ENCODE data around the gene HECW1. TPM values are rescaled to one million over a fixed set of nuclear protein-coding genes. Genes with fewer than 3 reads are reported as not detected.

Gene HECW1
- polyA plus RNA-seq, 6 donors from 2014 or later: not detected

DNA sequence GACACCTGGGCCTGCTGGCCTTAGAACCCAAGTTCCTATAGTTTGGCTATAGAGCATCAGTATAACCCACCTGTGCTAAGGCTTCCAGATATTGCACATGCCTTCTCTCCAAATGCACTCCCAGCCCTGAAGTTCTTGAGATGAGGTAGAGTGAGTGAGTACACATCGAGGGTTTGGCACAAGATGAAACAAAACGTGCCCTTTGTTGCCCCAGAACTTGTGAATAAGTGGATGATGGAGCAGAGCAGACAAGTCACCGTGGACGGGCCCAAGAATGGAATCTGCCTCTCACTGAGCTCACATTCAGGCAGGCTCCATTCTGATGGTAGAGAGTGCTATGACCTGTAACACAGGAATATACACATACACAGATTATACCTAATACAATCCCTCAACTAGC lies 397.5 kb downstream of the HECW1 start:
- DNase-seq: no peak
- H3K27ac Mint-ChIP-seq: no peak overlapping the region
- H3K27me3 Mint-ChIP-seq: peaks cover 20 to 35% (median 35%) of the 10 kb centered on the region in 3 donors
- H3K4me3 Mint-ChIP-seq: no peak overlapping the region
- no peaks in the 10 kb centered on the region for H3K4me1 Mint-ChIP-seq
- no peak for ATAC-seq (ENCODE audit: low read depth in 2 of 2)
- no peaks in the 10 kb centered on the region for H3K9me3 Mint-ChIP-seq
- H3K36me3 Mint-ChIP-seq: no peaks in the 10 kb centered on the region

DNA sequence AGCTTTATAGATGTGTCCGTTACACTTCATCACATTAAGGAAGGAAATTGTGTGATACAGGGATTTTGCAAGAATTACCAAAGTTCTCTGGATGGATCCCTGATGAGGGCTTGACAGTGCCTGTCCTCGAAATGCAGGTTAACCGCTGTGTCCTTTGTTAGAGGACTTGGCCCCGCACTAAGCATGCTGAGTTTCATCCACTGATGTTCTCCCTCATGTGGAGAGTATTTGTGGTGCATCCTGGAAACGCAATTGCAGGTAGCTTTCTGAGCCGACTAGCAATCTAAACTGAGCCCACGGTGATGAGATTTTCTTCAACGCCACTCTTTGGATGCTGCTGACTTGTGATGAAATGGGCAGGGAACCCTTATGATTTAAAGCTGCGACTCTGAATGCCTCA lies 398.6 kb downstream of the HECW1 start:
- Mint-ChIP-seq H3K27ac (no peak overlapping the region), H3K27me3 (peaks cover 20 to 42% (median 38%) of the 10 kb centered on the region in 3 donors), H3K9me3 (no peaks in the 10 kb centered on the region), H3K4me3 (no peak overlapping the region), H3K36me3 (no peaks in the 10 kb centered on the region), H3K4me1 (no peaks in the 10 kb centered on the region)
- no peak for ATAC-seq (ENCODE audit: low read depth in 2 of 2)
- no peak for DNase-seq

DNA sequence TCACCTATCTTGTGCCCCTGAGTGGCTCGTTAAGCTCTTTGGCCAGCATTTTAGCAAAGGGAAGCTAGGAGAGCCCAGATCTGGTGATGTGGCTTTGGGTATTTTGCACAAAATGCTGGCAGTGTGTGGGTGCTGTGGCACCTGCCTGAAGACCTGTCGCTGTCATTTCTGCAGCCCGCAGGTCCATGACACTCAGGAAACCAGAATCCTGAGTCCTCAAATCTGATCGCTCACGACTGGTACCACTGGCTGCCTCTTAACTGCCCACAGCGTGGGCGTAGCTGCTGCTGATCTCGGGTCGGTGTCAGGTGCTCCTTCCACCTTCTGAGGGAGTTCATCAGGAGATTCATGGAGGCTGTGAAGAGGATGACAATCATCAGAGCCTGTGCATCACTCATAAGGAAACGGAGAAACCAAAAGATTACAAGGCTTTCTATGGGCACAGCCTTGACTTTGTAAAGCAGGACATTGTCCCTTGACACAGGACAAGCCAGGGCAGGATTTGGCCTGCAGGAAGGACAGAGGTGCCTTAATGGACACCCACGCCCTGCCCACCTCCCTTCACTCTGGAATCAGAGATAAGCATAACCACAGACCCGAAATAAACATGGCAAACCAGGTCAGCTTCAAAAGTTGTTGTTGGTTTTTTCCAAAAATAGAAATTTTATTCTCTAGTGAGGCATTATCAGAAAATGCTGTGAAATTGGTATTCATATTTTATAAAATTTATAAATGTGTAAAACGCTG lies 399.5 kb downstream of the HECW1 start:
- ATAC-seq (ENCODE audit: low read depth in 2 of 2): no peak
- Mint-ChIP-seq H3K4me3 (no peak overlapping the region), H3K9me3 (no peaks in the 10 kb centered on the region), H3K27me3 (peaks cover 20 to 42% (median 37%) of the 10 kb centered on the region in 3 donors), H3K4me1 (no peaks in the 10 kb centered on the region), H3K27ac (no peak overlapping the region), H3K36me3 (no peaks in the 10 kb centered on the region)
- DNase-seq: no peak

DNA sequence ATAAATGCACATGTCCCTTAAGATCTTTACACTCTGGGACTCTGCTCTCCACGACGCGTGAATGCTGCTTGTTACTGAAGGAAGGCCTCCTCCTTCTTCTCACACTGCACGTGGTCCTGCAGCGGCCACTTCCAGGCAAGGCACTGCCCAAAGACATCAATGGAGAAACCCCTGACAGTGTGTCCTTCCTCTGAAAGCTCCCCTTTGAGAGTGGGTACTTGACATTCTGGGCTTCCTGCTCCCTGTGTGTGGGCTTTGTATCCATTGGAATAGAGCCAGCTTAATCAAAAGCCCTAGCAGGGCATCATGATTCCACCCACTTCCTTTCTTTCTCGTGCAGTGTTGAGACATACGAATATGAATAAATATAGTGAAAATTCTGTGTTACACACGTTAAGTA lies 400.8 kb downstream of the HECW1 start:
- no peaks in the 10 kb centered on the region for H3K9me3 Mint-ChIP-seq
- DNase-seq (no peak), ATAC-seq (ENCODE audit: low read depth in 2 of 2) (no peak)
- no peaks in the 10 kb centered on the region for H3K4me1 Mint-ChIP-seq
- no peaks in the 10 kb centered on the region for H3K36me3 Mint-ChIP-seq
- H3K4me3 Mint-ChIP-seq: no peak overlapping the region
- H3K27ac Mint-ChIP-seq: no peak overlapping the region
- H3K27me3 Mint-ChIP-seq: peaks cover 20 to 42% (median 32%) of the 10 kb centered on the region in 3 donors

DNA sequence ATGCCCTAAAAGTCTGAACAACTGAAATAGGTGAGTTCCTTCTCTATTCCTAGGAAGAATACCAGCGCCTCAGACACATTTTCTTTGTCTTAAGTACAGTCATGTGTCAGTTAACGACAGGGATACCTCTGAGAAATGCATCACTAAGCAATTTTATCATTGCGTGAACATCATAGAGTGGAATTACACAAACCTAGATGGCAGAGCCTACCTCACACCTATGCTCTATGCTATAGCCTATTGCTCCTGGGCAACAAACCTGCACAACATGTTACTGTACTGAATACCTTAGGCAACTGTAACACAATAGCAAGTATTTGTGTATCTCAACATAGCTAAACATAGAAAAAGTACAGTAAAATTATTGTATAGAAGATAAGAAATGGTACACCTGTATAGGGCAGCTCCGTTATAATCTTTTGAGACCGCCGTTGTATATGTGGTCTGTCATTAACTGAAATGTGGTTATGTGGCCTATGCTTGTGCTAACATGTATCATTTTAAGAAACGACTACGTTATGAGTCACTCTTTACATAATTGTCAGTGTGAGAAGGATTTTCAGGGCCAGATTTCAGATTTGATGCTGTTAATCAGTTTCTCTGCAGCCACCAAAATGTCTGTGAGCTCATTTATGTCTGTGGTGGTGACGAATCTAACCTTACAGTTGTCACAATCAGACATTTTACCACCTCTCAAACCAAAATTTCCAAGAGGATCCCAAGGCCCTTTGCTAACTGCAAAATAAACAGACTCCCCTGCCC lies 404.3 kb downstream of the HECW1 start:
- H3K36me3 Mint-ChIP-seq: no peaks in the 10 kb centered on the region
- peaks cover 16 to 36% (median 20%) of the 10 kb centered on the region in 3 donors for H3K27me3 Mint-ChIP-seq
- H3K4me3 Mint-ChIP-seq: no peak overlapping the region
- no peaks in the 10 kb centered on the region for H3K9me3 Mint-ChIP-seq
- no peak overlapping the region for H3K27ac Mint-ChIP-seq
- DNase-seq (no peak), ATAC-seq (ENCODE audit: low read depth in 2 of 2) (no peak)
- H3K4me1 Mint-ChIP-seq: no peaks in the 10 kb centered on the region

DNA sequence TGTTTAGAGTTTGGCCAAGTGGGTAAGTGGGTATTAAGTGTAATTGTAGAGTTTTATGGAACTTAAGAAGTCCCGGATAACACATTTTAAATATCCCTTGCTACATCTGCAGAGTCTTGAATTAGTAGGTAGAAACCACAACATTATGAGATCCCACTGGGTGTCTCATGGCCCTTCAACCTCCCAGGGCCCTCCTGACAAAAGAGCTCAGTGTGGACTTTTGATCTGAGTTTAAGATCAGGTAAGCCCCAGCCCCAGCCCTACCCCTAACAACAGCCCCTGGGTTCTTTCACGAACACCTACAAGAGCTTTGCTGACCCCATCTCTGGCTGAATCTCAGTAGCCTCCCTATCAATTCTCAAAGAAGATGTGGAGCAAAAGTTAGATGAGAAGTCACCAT lies 405.0 kb downstream of the HECW1 start:
- Mint-ChIP-seq H3K4me1 (no peaks in the 10 kb centered on the region), H3K27me3 (peaks cover 12 to 36% (median 20%) of the 10 kb centered on the region in 3 donors)

DNA sequence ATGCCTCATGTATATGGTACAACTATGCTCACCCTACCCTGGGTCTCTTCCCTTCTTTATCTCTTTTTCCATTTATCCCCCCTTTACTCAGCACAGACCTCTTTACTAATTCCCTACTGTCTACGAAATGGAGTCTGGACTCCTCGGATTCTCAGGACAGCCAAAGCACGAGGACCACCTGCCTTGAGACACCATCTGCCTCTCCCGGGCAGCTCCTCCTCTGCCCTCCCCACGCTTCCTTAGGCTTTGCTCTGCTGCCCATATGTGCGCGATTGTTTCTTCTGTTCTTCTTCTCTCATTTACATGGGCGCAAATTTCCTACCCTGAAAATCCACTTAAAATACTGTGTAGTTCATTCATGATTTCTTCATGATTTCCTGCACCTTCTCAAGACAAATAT lies 407.8 kb downstream of the HECW1 start:
- H3K36me3 Mint-ChIP-seq: no peaks in the 10 kb centered on the region
- H3K4me3 Mint-ChIP-seq: no peak overlapping the region
- DNase-seq: no peak
- no peaks in the 10 kb centered on the region for H3K4me1 Mint-ChIP-seq
- peaks cover 0 to 12% (median 6%) of the 10 kb centered on the region in 3 donors for H3K27me3 Mint-ChIP-seq
- no peaks in the 10 kb centered on the region for H3K9me3 Mint-ChIP-seq
- no peak overlapping the region for H3K27ac Mint-ChIP-seq
- ATAC-seq (ENCODE audit: low read depth in 2 of 2): no peak

More for the DNA sequence above, 405.0 kb downstream of the HECW1 start:
- DNase-seq (no peak), ATAC-seq (ENCODE audit: low read depth in 2 of 2) (no peak)
- no peaks in the 10 kb centered on the region for H3K9me3 Mint-ChIP-seq
- H3K4me3 Mint-ChIP-seq: no peak overlapping the region
- no peaks in the 10 kb centered on the region for H3K36me3 Mint-ChIP-seq
- H3K27ac Mint-ChIP-seq: no peak overlapping the region

DNA sequence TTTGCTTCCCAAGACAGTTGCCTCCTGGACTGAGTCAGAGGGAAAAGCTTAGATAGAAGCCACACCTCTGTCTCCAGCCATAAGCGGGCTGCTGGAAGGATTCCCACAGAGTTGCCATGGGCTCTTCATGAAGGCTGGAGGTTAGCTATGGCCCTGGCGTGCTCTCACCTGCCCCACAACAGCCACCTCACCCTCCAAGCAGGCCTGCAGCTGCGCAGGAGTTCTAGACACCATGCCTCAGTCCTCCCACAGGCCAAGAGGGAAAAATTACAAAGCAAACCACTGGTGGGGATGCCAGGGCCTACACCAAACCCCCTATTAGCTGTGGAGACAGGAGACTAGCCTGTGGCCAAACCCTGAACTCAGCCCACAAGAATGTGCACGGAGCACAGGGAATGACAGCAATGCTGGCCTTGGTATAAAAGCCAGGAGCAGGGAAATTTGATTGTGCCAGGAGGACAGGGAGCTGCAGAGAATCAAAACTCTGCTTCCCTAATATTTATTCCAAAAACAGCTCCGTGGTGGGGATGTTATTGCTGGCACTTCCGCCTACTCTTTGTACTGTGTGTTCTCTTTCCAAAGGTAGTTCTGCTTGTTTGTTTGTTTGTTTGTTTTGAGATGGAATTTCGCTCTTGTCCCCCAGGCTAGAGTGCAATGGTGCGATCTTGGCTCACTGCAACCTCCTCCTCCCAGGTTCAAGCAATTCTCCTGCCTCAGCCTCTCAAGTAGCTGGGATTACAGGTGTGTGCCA lies 410.1 kb downstream of the HECW1 start:
- no peaks in the 10 kb centered on the region for H3K36me3 Mint-ChIP-seq
- DNase-seq: no peak
- no peak overlapping the region for H3K27ac Mint-ChIP-seq
- H3K4me1 Mint-ChIP-seq: no peaks in the 10 kb centered on the region
- ATAC-seq (ENCODE audit: low read depth in 2 of 2): no peak
- no peaks in the 10 kb centered on the region for H3K9me3 Mint-ChIP-seq
- H3K27me3 Mint-ChIP-seq: peaks cover 5 to 13% (median 6%) of the 10 kb centered on the region in 3 donors
- no peak overlapping the region for H3K4me3 Mint-ChIP-seq

DNA sequence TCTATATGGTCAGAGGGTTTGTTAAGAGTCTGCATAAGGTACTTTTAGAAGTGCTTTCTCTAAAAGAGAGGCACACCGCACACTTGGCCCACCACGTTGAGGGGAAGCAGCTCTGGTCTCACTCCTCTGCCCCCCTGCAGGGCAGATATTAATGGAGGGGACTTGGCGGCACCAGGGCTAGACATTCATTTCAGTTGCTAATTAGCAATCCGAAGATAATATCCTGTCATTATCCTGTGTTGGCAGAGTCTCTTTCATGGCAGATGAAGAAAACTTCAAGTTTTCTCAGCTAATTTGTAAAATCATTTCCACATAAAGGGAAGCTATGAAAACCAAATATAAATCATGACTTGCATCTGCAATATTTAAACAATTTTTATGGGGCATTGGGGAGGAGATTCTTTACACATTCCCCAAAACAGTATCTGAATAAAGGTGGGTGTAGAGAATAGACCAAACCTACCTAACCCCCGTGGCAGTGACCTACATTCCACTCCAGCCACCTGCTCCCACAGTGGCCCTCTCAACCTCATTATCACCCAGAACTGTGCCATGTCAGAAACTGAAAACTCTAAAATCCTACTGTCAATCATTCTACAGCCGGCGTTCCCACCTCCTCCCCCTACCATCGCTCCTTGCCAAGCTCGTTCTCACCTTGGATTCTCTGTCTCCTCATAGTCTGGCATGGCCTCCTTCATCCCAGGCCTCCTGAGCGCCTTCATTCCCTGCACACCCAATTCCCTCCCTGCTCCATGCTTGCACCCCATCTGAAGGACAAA lies 416.3 kb downstream of the HECW1 start:
- peak overlapping the region in 1 of 6 donors; percentile 48 for H3K27ac Mint-ChIP-seq
- ATAC-seq (ENCODE audit: low read depth in 2 of 2) (no peak), DNase-seq (no peak)
- H3K36me3 Mint-ChIP-seq: no peaks in the 10 kb centered on the region
- H3K27me3 Mint-ChIP-seq: peaks cover 7 to 17% (median 9%) of the 10 kb centered on the region in 3 donors
- H3K4me1 Mint-ChIP-seq: no peaks in the 10 kb centered on the region
- no peak overlapping the region for H3K4me3 Mint-ChIP-seq
- no peaks in the 10 kb centered on the region for H3K9me3 Mint-ChIP-seq

DNA sequence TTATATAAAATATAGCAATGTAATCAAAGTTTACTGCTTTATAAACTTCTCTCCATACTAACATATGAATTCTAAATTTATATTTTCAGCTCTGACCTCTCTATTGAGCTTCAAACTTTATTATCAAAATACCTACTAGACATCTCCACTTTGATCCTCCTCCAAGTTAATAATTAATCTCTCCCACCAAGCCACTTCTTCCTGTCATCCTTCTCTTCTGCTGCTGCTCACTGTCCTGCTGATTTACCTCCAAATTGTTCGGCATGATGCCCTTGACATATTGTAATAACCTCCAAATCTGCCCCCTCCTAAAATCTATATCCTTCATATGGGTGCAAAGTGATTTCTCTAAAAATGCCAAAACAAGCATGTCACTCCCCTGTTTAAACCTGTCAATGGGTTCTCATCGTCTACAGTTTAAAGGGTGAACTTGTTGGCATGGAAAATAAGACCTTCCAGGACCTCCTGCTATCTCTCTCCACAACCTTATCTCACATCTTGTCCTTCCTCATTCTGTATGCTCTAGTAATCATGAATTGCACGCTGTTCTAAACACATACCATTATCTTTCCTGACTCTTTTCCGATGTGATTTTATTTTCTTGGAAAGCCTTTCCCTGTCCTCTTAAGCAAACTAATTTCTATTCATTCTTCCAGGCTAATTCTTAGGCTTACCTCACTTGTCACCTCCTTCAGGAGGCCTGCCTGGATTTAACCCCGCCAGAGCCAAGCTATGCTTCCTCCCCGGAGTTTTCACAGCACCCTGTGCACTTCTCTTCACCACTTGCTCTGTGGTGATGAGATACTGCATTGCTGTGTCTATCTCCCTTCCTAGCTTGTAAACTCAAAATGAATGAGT lies 418.3 kb downstream of the HECW1 start:
- Mint-ChIP-seq H3K9me3 (no peaks in the 10 kb centered on the region), H3K36me3 (no peaks in the 10 kb centered on the region), H3K4me1 (no peaks in the 10 kb centered on the region), H3K4me3 (no peak overlapping the region), H3K27ac (no peak overlapping the region), H3K27me3 (peaks cover 9 to 16% (median 12%) of the 10 kb centered on the region in 3 donors)
- DNase-seq: no peak
- no peak for ATAC-seq (ENCODE audit: low read depth in 2 of 2)

DNA sequence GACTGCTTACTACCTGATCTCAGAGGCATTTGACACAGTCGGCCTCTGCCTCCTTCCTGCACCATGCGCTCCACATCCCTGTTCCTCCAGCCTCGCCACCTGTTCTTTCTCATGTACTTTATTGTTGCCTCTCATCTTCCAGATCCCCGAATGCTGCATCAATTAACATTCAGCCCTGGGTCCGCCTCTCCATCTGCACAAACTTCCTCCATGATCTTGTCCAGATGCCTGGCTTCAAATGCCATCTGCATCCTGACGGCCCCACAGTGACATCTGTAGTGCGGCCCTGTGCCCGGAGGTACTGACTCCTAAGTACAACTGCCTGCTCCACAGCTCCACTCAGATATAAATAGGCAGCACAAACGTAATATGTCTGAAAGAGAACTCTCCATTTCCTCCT lies 419.3 kb downstream of the HECW1 start:
- H3K27me3 Mint-ChIP-seq: peaks cover 9 to 17% (median 11%) of the 10 kb centered on the region in 3 donors
- H3K4me3 Mint-ChIP-seq: no peak overlapping the region
- no peaks in the 10 kb centered on the region for H3K9me3 Mint-ChIP-seq
- no peaks in the 10 kb centered on the region for H3K4me1 Mint-ChIP-seq
- no peak overlapping the region for H3K27ac Mint-ChIP-seq
- ATAC-seq (ENCODE audit: low read depth in 2 of 2) (no peak), DNase-seq (no peak)
- no peaks in the 10 kb centered on the region for H3K36me3 Mint-ChIP-seq

DNA sequence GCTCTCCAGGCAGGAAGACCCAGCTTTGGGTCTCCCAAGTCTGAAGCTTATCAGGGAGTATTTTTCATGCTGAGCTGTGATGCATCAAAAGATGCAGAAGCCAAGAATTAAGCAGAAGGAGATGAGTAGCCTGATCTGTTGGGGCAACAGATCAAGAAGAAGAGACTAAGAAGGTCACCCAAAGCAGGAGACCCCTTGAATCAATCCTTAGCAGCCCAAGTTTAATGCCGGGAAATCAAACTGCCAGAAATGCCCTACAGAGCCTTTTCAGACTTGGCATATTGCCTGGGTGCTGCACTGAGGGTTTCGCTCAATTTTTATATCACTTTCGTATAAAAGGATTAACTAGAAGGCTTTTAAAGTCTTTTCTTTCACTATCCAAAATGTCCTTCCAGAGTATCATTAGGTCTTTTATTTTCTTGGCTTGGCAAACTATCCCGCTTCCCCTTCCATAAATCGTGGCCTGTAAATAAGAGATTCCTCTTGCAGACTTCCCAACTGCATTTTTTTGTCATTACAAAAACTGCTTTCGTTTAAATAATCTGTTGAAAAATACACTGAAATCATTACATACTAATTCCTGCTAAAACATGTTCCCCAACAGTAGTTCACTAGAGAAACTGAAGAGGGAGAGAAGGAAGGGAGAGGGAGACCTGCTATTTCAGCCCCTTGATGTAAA lies 421.5 kb downstream of the HECW1 start:
- DNase-seq (no peak), ATAC-seq (ENCODE audit: low read depth in 2 of 2) (no peak)
- Mint-ChIP-seq H3K4me1 (no peaks in the 10 kb centered on the region), H3K27ac (peak overlapping the region in 1 of 6 donors; percentile 30), H3K27me3 (peaks cover 9 to 15% (median 11%) of the 10 kb centered on the region in 3 donors), H3K9me3 (no peaks in the 10 kb centered on the region), H3K4me3 (no peak overlapping the region), H3K36me3 (no peaks in the 10 kb centered on the region)
